ENCODE results near the gene TRAPPC14.
A peak's percentile ranks its signal among the peaks of the same experiment; 100 is the strongest.

DNA sequence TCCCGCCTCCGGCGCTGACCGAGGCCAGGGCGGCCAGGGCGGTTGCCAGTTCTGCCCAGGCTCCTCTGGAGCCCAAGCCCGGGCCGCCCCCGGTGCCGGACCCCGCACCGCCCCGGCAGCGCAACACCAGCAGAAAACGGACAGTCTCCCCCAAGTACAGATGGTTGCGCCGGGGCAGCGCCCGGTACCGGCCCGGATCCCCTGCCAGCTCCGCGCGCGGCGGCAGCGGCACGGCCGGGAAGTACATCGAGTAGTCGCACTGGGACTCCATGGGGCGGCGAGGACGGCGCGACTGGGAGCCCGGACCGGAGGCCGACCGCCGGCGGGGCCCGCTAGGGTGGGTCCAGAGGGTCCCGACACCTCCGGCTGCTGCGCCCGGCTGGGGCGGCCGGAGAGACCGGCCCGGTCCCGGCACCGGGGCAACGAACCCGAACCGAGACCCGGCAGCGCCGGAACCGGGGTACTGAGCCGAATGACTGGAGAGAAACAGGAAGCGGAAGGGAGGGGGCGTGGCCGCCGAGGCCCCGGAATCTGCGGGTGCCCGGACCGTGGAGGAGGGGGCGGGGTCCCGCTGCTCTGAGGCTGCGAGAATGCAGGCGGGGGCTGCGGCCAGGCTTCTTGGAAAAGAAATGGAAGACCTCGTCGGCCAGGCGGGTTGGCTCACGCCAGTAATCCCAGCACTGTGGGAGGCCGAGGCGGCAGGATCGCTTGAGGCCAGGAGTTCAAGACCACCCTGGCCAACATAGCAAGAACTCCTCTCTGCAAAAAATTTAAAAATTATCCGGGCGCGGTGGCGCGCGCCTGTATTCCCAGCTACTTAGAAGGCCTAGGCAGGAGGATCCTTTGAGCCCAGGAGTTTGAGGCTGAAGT lies at the start of gene TRAPPC14:
- no peak for TF ChIP-seq CHD1 (IDR thresholded peaks at IDR 0.05; ENCODE audit: low read depth, low read length)
- peak; percentile 77 for TF ChIP-seq ASH2L (IDR thresholded peaks at IDR 0.05; ENCODE audit: low read length)
- peak; percentile 14; the same call in 1 of the 2 replicates for TF ChIP-seq POLR2AphosphoS5 (IDR thresholded peaks at IDR 0.05; ENCODE audit: low read depth, low read length)
- no peak for TF ChIP-seq YY1 (IDR thresholded peaks at IDR 0.05; ENCODE audit: low read depth, low read length)
- peak in 1 of 2 experiments; percentile 48; a peak in 1 of 3 replicates for TF ChIP-seq EP300 (IDR thresholded peaks at IDR 0.05; ENCODE audit: borderline replicate concordance in 1 of 2, low read depth in 2 of 2, low read length in 2 of 2)
- 0 out of 2 replicates have a peak, but pooled peaks have one; percentile 31 for TF ChIP-seq SP4 (IDR thresholded peaks at IDR 0.05; ENCODE audit: low read length)
- no peak for TF ChIP-seq CEBPB (IDR thresholded peaks at IDR 0.05; ENCODE audit: low read depth, low read length)
- TF ChIP-seq, protein P1, sequence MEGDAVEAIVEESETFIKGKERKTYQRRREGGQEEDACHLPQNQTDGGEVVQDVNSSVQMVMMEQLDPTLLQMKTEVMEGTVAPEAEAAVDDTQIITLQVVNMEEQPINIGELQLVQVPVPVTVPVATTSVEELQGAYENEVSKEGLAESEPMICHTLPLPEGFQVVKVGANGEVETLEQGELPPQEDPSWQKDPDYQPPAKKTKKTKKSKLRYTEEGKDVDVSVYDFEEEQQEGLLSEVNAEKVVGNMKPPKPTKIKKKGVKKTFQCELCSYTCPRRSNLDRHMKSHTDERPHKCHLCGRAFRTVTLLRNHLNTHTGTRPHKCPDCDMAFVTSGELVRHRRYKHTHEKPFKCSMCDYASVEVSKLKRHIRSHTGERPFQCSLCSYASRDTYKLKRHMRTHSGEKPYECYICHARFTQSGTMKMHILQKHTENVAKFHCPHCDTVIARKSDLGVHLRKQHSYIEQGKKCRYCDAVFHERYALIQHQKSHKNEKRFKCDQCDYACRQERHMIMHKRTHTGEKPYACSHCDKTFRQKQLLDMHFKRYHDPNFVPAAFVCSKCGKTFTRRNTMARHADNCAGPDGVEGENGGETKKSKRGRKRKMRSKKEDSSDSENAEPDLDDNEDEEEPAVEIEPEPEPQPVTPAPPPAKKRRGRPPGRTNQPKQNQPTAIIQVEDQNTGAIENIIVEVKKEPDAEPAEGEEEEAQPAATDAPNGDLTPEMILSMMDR (IDR thresholded peaks at IDR 0.05; ENCODE audit: control extremely low read depth in 1 of 3, insufficient read depth in 1 of 3, low read depth in 1 of 3, low read length in 3 of 3), result no peak
- TF ChIP-seq SUZ12 (IDR thresholded peaks at IDR 0.05; ENCODE audit: low read length), result no peak
- peak; percentile 70; the same call in 1 of the 2 replicates for TF ChIP-seq GABPA (IDR thresholded peaks at IDR 0.05; ENCODE audit: borderline replicate concordance, insufficient read depth, low read length)
- no peak for TF ChIP-seq EZH2 (IDR thresholded peaks at IDR 0.05; ENCODE audit: low read depth, low read length, severe bottlenecking)
- no peak for TF ChIP-seq ZNF274 (IDR thresholded peaks at IDR 0.05; ENCODE audit: borderline replicate concordance, extremely low read depth, low read length)

All from H1 (cell line).